ENCODE results near the gene HCRT. TPM values are rescaled to one million over a fixed set of nuclear protein-coding genes. Genes with fewer than 3 reads are reported as not detected.

HCRT gene
- total and polyA plus RNA-seq, 2 of the 8 experiments (the other 6 are each of a cell fraction or from before 2014, with no cell fraction given): not detected

DNA sequence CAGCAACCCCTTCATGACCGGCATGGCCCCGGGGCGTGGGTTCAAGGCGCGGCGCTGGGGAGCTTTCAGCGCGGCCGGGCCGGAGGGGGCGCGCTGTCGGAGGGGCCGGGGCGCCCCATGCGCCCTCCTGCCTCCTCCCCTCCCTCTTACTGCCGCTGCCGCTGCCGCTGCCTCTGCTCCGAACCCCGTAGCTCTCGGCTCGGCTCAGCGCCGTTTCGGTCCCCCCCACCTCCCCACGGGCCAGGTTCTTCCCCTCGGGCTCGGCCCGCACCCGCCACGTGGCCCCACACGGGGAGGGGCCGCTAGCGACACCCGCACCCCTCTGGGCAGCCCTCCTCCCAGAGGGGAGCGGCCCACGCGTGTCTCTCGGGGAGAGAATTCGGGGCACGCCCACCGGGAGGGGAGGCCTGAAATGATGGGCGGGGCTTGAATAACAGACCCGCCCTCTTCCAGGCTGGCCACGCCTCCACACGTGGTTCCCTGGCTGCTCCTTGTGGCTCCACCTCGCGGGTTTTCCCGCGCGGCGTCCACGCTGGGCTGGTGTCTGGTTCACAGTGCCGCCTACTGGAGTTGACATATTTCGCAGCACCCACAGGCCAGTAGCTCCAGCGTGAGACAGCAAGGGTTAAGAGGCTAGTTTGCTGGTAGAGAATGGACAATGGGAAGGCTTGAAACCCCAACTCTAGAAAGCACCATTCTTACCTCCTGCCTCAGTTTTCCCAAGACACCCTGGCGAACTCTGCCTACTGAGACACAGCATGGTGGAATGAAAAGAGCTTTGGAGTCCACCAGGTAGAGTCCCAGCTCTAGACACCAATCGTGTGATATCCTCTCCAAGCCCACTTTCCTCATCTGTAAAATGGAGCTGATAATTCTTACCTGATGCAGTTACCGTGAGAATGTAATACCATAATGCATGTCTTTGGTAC lies 4.1 kb downstream of the HCRT start, which contains the start of gene KCNH4:
Gene KCNH4, minus strand, starts transcription at position 221 of the 929 bp plus-strand sequence. Its CDS starts 197 bp downstream, at position 24.
- Histone ChIP-seq H3K23ac (ENCODE audit: insufficient read length) (no peak within 1 kb of the TSS), H3K18ac (ENCODE audit: extremely low read depth, low read length) (peak within 1 kb of the TSS; percentile 25; the same call in 1 of the 2 replicates), H3K23me2 (ENCODE audit: low read depth, low read length) (peaks cover 13% of the 10 kb centered on the region; the same call in 1 of the 2 replicates), H4K8ac (ENCODE audit: extremely low read depth, insufficient read depth, low read length) (peak within 1 kb of the TSS; percentile 11; the same call in 1 of the 2 replicates), H3K9ac (replicated peaks in 1 of 4; ENCODE audit: extremely low read depth in 1 of 4, low read depth in 3 of 4, low read length in 3 of 4) (no peak within 1 kb of the TSS), H3K4ac (replicated peaks; ENCODE audit: insufficient read length, low read depth, low read length) (no peak within 1 kb of the TSS), H3K79me1 (ENCODE audit: low read depth, low read length) (no peaks in the 10 kb centered on the region), H2AFZ (ENCODE audit: low read length) (peak within 1 kb of the TSS; percentile 19; the same call in 1 of the 2 replicates), H4K20me1 (replicated peaks in 1 of 2; ENCODE audit: control insufficient read depth in 1 of 2, insufficient read depth in 2 of 2, low read length in 2 of 2) (no peaks in the 10 kb centered on the region), H2BK5ac (ENCODE audit: low read depth, low read length) (no peak within 1 kb of the TSS), H2BK12ac (ENCODE audit: low read depth, low read length) (peak within 1 kb of the TSS; percentile 11; the same call in 1 of the 2 replicates), H3K27ac (ENCODE audit: low read depth, low read length) (no peak within 1 kb of the TSS), H3K36me3 (ENCODE audit: control insufficient read depth in 2 of 4, insufficient read depth in 4 of 4, low read length in 3 of 4) (no peaks in the 10 kb centered on the region), H3K56ac (replicated peaks; ENCODE audit: insufficient read length, low read depth, low read length) (no peak within 1 kb of the TSS), H3K9me3 (ENCODE audit: insufficient read depth in 2 of 2, low read depth in 1 of 2, low read length in 1 of 2) (no peaks in the 10 kb centered on the region), H3K4me2 (ENCODE audit: insufficient read depth in 1 of 2, low read depth in 2 of 2, low read length in 2 of 2) (peak within 1 kb of the TSS; percentile 92 to 96), H3K79me2 (ENCODE audit: control insufficient read depth in 1 of 2, insufficient read depth in 2 of 2, low read length in 2 of 2) (no peaks in the 10 kb centered on the region), H2BK15ac (ENCODE audit: low read length) (0 out of 2 replicates have a peak within 1 kb of the TSS, but pooled peaks have one; percentile 92), H3K14ac (ENCODE audit: insufficient read length) (no peak within 1 kb of the TSS), H4K5ac (ENCODE audit: insufficient read length, low read depth, low read length) (no peak within 1 kb of the TSS), H3K4me3 (ENCODE audit: extremely low read depth in 1 of 4, insufficient read depth in 2 of 4, low read depth in 3 of 4, low read length in 4 of 4) (peak within 1 kb of the TSS; percentile 40 to 73 (median 51)), H4K91ac (replicated peaks; ENCODE audit: insufficient read length, low read length) (no peak within 1 kb of the TSS), H3K4me1 (replicated peaks in 1 of 4; ENCODE audit: control insufficient read depth in 3 of 4, insufficient read depth in 4 of 4, low read length in 3 of 4) (peaks cover 0 to 17% (median 15%) of the 10 kb centered on the region in 4 experiments; a peak in 5 of 7 replicates), H2BK20ac (ENCODE audit: low read length) (peak within 1 kb of the TSS; percentile 34; the same call in 1 of the 2 replicates), H2AK5ac (ENCODE audit: low read depth, low read length) (no peak within 1 kb of the TSS), H2BK120ac (replicated peaks; ENCODE audit: low read depth, low read length) (no peak within 1 kb of the TSS), H3K27me3 (replicated peaks in 1 of 4; ENCODE audit: control insufficient read depth in 3 of 4, extremely low read depth in 1 of 4, insufficient read depth in 3 of 4, low read length in 3 of 4) (peaks cover 7 to 57% (median 41%) of the 10 kb centered on the region in 4 experiments)
- ChIA-PET CTCF (ENCODE audit: partially characterized antibody) (interaction anchor here (0.7 to 4.9 kb wide), 26 partner anchors 8 to 346 kb away, joined by 3 to 34 read pairs (median 3); partner anchors contain the start of genes DNAJC7, GHDC, KAT2A and ZNF385C), POLR2A (ENCODE audit: partially characterized antibody) (interaction anchor here (1.2 to 1.7 kb wide), 4 partner anchors 9 to 27 kb away, joined by 3 to 8 read pairs (median 3); no protein-coding TSS in a partner anchor)
- FAIRE-seq (no peak), DNase-seq (ENCODE audit: low read depth in 1 of 2, low spot score in 2 of 2) (peak in 1 of 2 experiments; percentile 92)
- WGBS, 2 experiments (ENCODE audit: extremely low coverage in 1 of 2, insufficient coverage in 1 of 2, insufficient read length in 1 of 2, insufficient replicate concordance in 2 of 2, low coverage in 1 of 2, low lambda C conversion rate in 2 of 2, missing lambda C conversion rate in 1 of 2): 9% methylated on average over 29 of the region's 60 CpGs; no CpG with 5 or more reads in 1 of the 2 experiments
- TF ChIP-seq CEBPB (IDR thresholded peaks at IDR 0.05; ENCODE audit: low read depth, low read length) (no peak), TEAD4 (IDR thresholded peaks at IDR 0.05; ENCODE audit: low read depth, low read length) (no peak), SP1 (IDR thresholded peaks at IDR 0.05; ENCODE audit: low read depth, low read length) (peak; percentile 68; the same call in 1 of the 2 replicates), USF2 (IDR thresholded peaks at IDR 0.05; ENCODE audit: low read length) (peak; percentile 56; the same call in 1 of the 2 replicates), EP300 (IDR thresholded peaks at IDR 0.05; ENCODE audit: borderline replicate concordance in 1 of 2, low read depth in 2 of 2, low read length in 2 of 2) (no peak), SIN3A (conservative IDR thresholded peaks at IDR 0.05 in 1 of 2, IDR thresholded peaks at IDR 0.05 in 1 of 2; ENCODE audit: low read depth in 1 of 2, low read length in 2 of 2) (peak in 1 of 2 experiments; percentile 46; a peak in 1 of 4 replicates)
- TF ChIP-seq, protein P1, sequence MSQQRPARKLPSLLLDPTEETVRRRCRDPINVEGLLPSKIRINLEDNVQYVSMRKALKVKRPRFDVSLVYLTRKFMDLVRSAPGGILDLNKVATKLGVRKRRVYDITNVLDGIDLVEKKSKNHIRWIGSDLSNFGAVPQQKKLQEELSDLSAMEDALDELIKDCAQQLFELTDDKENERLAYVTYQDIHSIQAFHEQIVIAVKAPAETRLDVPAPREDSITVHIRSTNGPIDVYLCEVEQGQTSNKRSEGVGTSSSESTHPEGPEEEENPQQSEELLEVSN (IDR thresholded peaks at IDR 0.05): peak; percentile 98

Measured in H1 (cell line).